CD4-positive, CD25-positive, alpha-beta regulatory T cell (primary cell): Measurements from ENCODE around the gene ELOA. TPM values are rescaled to one million over a fixed set of nuclear protein-coding genes. Genes with fewer than 3 reads are reported as not detected.
A peak's percentile ranks its signal among the peaks of the same experiment; 100 is the strongest.
"Not testable (repeated sequence)": the region's sequence is repeated elsewhere in the genome, so short reads cannot be mapped to it uniquely, and the experiment has no call there.

ENCODE experiments used
- ATAC-seq, 2 donors: fragments of 150-1000 bp; cut with Tn5 transposase; one replicate each; pipeline ENCODE4 v1.10.0; 2021; ENCODE audit warnings: low read depth in 2 of 2, moderate number of reproducible peaks in 2 of 2, moderate library complexity in 1 of 2
- DNase-seq, 3 donors: peaks; one replicate each; pipeline versions ENCODE4 v3.0.0 to v3.0.0-alpha.2; 2012 to 2022; ENCODE audit warnings: mixed read lengths in 1 of 3
- H3K27ac ChIP-seq: one replicate; pipeline ENCODE4 v1.7.0; 2013; ENCODE audit warnings: mild to moderate bottlenecking, low read length; ENCODE audit not compliant: insufficient read depth, poor library complexity, severe bottlenecking
- H3K27me3 ChIP-seq: one replicate; pipeline ENCODE4 v1.7.0; 2013; ENCODE audit warnings: low read length; ENCODE audit not compliant: control insufficient read depth, insufficient read depth
- H3K36me3 ChIP-seq: one replicate; pipeline ENCODE4 v1.7.0; 2013; ENCODE audit warnings: mild to moderate bottlenecking, low read length, moderate library complexity; ENCODE audit not compliant: control insufficient read depth, insufficient read depth
- H3K4me1 ChIP-seq: 2 replicates; pipeline ENCODE4 v1.7.0; 2013; ENCODE audit warnings: mild to moderate bottlenecking, low read length; ENCODE audit not compliant: insufficient read depth, control insufficient read depth, poor library complexity, severe bottlenecking
- H3K4me3 ChIP-seq: one replicate; pipeline ENCODE4 v1.7.0; 2013; ENCODE audit warnings: low read depth, mild to moderate bottlenecking, low read length, moderate library complexity
- H3K9me3 ChIP-seq, 2 experiments: 1 replicate in 1 of 2; 2 replicates in 1 of 2; pipeline ENCODE4 v1.7.0; 2013; ENCODE audit warnings: low read length in 2 of 2, mild to moderate bottlenecking in 1 of 2, moderate library complexity in 1 of 2; ENCODE audit not compliant: control insufficient read depth in 2 of 2
- H3K27ac Mint-ChIP-seq, 3 donors: one replicate each; pipeline ENCODE4 v1.8.0; 2020 to 2022; ENCODE audit warnings: mild to moderate bottlenecking in 3 of 3, mixed read lengths in 3 of 3, moderate library complexity in 2 of 3
- H3K27me3 Mint-ChIP-seq: one replicate; pipeline ENCODE4 v1.8.0; 2022; ENCODE audit warnings: mild to moderate bottlenecking, mixed read lengths
- H3K36me3 Mint-ChIP-seq: one replicate; pipeline ENCODE4 v1.8.0; 2020; ENCODE audit warnings: mixed read lengths
- H3K4me1 Mint-ChIP-seq, 4 donors: one replicate each; pipeline ENCODE4 v1.8.0; 2020 to 2022; ENCODE audit warnings: mixed read lengths in 4 of 4, mild to moderate bottlenecking in 1 of 4
- H3K4me3 Mint-ChIP-seq, 4 donors: one replicate each; pipeline ENCODE4 v1.8.0; 2020 to 2022; ENCODE audit warnings: mild to moderate bottlenecking in 4 of 4, mixed read lengths in 4 of 4, moderate library complexity in 3 of 4
- H3K9me3 Mint-ChIP-seq, 7 donors: one replicate each; pipeline ENCODE4 v1.8.0; 2020 to 2022; ENCODE audit warnings: mixed read lengths in 7 of 7, mild to moderate bottlenecking in 3 of 7, moderate library complexity in 2 of 7
- polyA plus RNA-seq, 4 donors: library from polyadenylated mRNA; unstranded; fragments of 300-500 nt; fragmentation: Illumina TruSeq; gene quantifications; one replicate each; pipeline ENCODE4 v1.2.3, GENCODE V29; 2021
- total RNA-seq: library from RNA; stranded (reverse); gene quantifications from one replicate; pipeline ENCODE4 v1.2.3, GENCODE V29; 2022

ELOA gene
- total and polyA plus RNA-seq, 5 donors from 2014 or later: 22.6 to 42.0 (median 34.3) TPM

DNA sequence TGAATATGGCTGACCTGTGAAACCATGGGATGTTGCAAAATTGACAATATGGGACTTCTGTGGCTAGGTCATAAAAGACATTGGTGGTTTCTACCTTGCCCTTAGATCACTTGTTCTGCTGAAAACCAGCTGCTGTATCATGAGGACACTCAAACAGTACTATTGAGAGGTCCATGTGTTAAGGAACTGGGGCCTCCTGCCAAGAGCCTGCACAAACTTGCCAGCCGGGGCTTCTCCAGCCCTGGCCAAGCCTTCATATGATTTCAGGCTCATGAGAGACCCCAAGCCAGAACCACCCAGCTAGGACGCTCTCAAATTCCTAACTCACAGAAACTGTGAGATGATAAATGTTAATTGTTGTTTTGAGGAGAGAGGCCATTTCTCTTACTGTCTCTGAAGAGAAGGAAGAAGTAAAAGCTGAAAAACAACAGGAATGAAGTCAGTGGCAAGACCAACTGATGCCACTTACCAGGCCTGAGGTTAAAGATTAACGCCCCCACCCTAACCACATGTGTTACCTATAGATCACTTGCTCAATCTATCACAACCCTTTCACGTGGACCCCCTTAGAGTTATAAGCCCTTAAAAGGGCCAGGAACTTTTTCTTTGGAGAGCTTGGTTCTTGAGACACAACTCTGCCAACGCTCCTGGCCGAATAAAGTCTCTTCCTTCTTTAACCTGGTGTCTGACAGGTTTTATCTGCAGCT is 31.1 kb downstream of the ELOA start:
- Mint-ChIP-seq H3K9me3 (no peaks in the 10 kb centered on the region), H3K27ac (peak overlapping the region in 1 of 3 donors; percentile 40), H3K4me3 (peak overlapping the region in 2 of 4 donors; percentile 65 to 69), H3K27me3 (no peaks in the 10 kb centered on the region), H3K36me3 (no peaks in the 10 kb centered on the region), H3K4me1 (peaks cover 6 to 47% (median 17%) of the 10 kb centered on the region in 4 donors)
- no peaks in the 10 kb centered on the region for H3K9me3 ChIP-seq
- H3K36me3 ChIP-seq: peaks cover 4% of the 10 kb centered on the region
- H3K27ac ChIP-seq: no peak overlapping the region
- no peak overlapping the region for H3K4me3 ChIP-seq
- peaks cover 12% of the 10 kb centered on the region for H3K4me1 ChIP-seq
- no peak for DNase-seq
- no peak for ATAC-seq
- H3K27me3 ChIP-seq: no peaks in the 10 kb centered on the region

DNA sequence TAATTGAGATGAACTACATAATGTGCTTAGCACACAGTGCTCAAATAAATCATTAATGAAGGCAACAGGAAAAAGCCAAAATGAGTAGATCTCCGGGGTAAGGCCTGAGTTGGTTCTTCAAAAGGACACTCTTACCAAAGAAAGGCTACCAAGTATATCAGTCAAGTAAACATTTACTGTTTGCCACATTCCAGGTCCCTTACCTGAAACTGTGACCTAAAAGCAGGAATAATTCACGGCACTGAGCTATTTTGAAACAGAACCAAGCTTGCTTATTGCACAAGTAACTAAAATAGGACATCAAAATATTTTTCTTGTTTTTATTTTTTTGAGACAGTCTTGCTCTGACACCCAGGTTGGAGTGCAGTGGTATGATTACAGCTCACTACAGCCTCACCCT is 32.9 kb downstream of the ELOA start:
- Histone ChIP-seq H3K4me3 (no peak overlapping the region), H3K4me1 (peaks cover 15% of the 10 kb centered on the region), H3K27me3 (no peaks in the 10 kb centered on the region), H3K27ac (no peak overlapping the region), H3K36me3 (peaks cover under 1% of the 10 kb centered on the region), H3K9me3 (no peaks in the 10 kb centered on the region)
- peaks cover 17 to 59% (median 28%) of the 10 kb centered on the region in 4 donors for H3K4me1 Mint-ChIP-seq
- H3K9me3 Mint-ChIP-seq: no peaks in the 10 kb centered on the region
- H3K36me3 Mint-ChIP-seq: peaks cover 4% of the 10 kb centered on the region
- H3K27ac Mint-ChIP-seq: peak overlapping the region in 1 of 3 donors; percentile 98
- no peaks in the 10 kb centered on the region for H3K27me3 Mint-ChIP-seq
- ATAC-seq (no peak), DNase-seq (no peak)
- peak overlapping the region in 3 of 4 donors; percentile 69 to 94 (median 73) for H3K4me3 Mint-ChIP-seq

DNA sequence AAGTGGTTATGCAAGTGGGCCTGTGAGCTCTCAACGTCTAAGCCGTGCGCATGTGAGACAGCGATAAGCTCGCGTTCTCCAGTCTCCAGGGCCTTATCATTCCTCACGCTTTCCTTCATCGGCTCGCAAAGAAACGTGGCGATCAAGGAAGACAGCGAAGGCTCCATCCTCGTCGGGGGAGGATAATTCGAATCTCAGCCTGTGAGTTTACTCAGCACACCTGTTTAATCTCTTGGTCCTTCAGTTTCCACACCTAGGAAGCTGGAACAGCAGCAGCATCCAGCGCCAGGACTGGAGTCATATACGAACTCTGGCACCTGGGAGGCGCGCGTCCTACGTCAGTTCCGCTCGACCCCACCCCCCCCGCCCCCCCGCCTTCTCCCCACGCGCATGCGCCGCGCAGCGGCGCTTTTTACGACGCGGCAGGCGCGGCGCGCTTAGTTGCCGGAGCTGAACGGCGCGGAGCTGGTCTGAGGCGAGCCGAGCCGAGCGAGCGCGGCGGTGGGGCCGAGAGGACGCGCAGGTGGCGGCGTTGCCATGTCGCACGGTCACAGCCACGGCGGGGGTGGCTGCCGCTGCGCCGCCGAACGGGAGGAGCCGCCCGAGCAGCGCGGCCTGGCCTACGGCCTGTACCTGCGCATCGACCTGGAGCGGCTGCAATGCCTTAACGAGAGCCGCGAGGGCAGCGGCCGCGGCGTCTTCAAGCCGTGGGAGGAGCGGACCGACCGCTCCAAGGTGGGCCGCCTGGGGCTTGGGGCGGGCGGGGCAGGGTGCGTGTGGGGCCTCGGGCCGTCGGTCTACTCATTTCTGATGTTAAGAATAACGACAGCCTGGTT is 34.9 kb downstream of the ELOA start, which contains the start of gene PITHD1:
PITHD1 (plus strand) TSS at position 440 of the 836 bp plus-strand sequence; CDS start at position 538, 98 bp downstream.
- no peaks in the 10 kb centered on the region for H3K27me3 ChIP-seq
- Mint-ChIP-seq H3K4me1 (peaks cover 18 to 61% (median 29%) of the 10 kb centered on the region in 4 donors), H3K27me3 (no peaks in the 10 kb centered on the region), H3K4me3 (peak within 1 kb of the TSS; percentile 90 to 96 (median 94)), H3K9me3 (no peaks in the 10 kb centered on the region), H3K27ac (peak within 1 kb of the TSS; percentile 89 to 98 (median 98)), H3K36me3 (peaks cover 8% of the 10 kb centered on the region)
- H3K27ac ChIP-seq: peak within 1 kb of the TSS; percentile 84
- peak; percentile 82 to 83 for ATAC-seq
- H3K4me3 ChIP-seq: peak within 1 kb of the TSS; percentile 98
- peaks cover 15% of the 10 kb centered on the region for H3K4me1 ChIP-seq
- no peaks in the 10 kb centered on the region for H3K9me3 ChIP-seq
- peak; percentile 75 to 89 (median 83) for DNase-seq
- H3K36me3 ChIP-seq: peaks cover 8% of the 10 kb centered on the region

- peak overlapping the region; percentile 33 to 67 (median 65) for H3K27ac Mint-ChIP-seq
- peaks cover 15% of the 10 kb centered on the region for H3K4me1 ChIP-seq
- H3K4me3 Mint-ChIP-seq: peak overlapping the region; percentile 90 to 96 (median 94)
- peaks cover 20% of the 10 kb centered on the region for H3K36me3 ChIP-seq
- no peaks in the 10 kb centered on the region for H3K9me3 ChIP-seq
- peak overlapping the region; percentile 92 for H3K4me3 ChIP-seq
- no peak for ATAC-seq
- no peaks in the 10 kb centered on the region for H3K9me3 Mint-ChIP-seq
- peaks cover 18 to 53% (median 29%) of the 10 kb centered on the region in 4 donors for H3K4me1 Mint-ChIP-seq
- no peak overlapping the region for H3K27ac ChIP-seq
- H3K27me3 Mint-ChIP-seq: no peaks in the 10 kb centered on the region
- H3K27me3 ChIP-seq: no peaks in the 10 kb centered on the region
- H3K36me3 Mint-ChIP-seq: peaks cover 8% of the 10 kb centered on the region
- DNase-seq: no peak
Measured at GRCh38 chr1:23779826-23780371, 36.6 kb downstream of the ELOA start.

GRCh38 chr1:23783141-23783540 is 39.9 kb downstream of the ELOA start:
- Mint-ChIP-seq H3K36me3 (peaks cover 34% of the 10 kb centered on the region), H3K4me1 (peaks cover 18 to 35% (median 25%) of the 10 kb centered on the region in 4 donors), H3K4me3 (peak overlapping the region in 1 of 4 donors; percentile 5)
- not testable (repeated sequence) for ATAC-seq, H3K27me3 ChIP-seq, DNase-seq, H3K4me3 ChIP-seq, H3K27ac Mint-ChIP-seq, H3K9me3 Mint-ChIP-seq, H3K27ac ChIP-seq, H3K27me3 Mint-ChIP-seq, H3K9me3 ChIP-seq
- Histone ChIP-seq H3K36me3 (peaks cover 46% of the 10 kb centered on the region), H3K4me1 (peaks cover 11% of the 10 kb centered on the region)

DNA sequence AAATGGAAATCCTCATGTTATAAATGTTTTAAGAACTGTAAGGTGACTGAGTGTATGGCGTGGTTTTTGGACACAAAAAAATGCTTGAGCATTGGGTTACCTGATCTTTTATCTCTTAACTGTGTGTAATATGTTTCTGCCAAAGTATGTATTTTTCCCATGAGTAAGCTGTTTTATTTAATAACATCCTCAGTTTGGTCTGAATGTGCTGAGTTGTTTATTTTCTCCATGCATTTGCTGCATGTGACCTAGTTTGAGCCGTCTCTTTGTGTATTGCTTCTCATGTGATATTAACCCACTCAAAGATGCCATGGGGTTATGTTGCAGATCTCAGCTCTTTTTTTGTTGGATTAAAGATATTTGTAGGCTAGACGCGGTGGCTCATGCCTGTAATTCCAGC is 41.6 kb downstream of the ELOA start:
- H3K27ac Mint-ChIP-seq: no peak overlapping the region
- no peaks in the 10 kb centered on the region for H3K27me3 ChIP-seq
- no peak overlapping the region for H3K4me3 ChIP-seq
- no peaks in the 10 kb centered on the region for H3K9me3 ChIP-seq
- H3K4me3 Mint-ChIP-seq: no peak overlapping the region
- H3K36me3 ChIP-seq: peaks cover 46% of the 10 kb centered on the region
- DNase-seq (no peak), ATAC-seq (no peak)
- peaks cover 11 to 25% (median 17%) of the 10 kb centered on the region in 4 donors for H3K4me1 Mint-ChIP-seq
- H3K27ac ChIP-seq: no peak overlapping the region
- no peaks in the 10 kb centered on the region for H3K4me1 ChIP-seq
- no peaks in the 10 kb centered on the region for H3K27me3 Mint-ChIP-seq
- H3K36me3 Mint-ChIP-seq: peaks cover 34% of the 10 kb centered on the region
- no peaks in the 10 kb centered on the region for H3K9me3 Mint-ChIP-seq

GRCh38 chr1:23787701-23788100 is 44.4 kb downstream of the ELOA start:
- Mint-ChIP-seq H3K9me3 (no peaks in the 10 kb centered on the region), H3K36me3 (peaks cover 27% of the 10 kb centered on the region), H3K4me1 (peaks cover 0 to 32% (median 19%) of the 10 kb centered on the region in 4 donors), H3K27ac (peak overlapping the region in 1 of 3 donors; percentile 22), H3K27me3 (no peaks in the 10 kb centered on the region), H3K4me3 (peak overlapping the region in 1 of 4 donors; percentile 82)
- H3K27me3 ChIP-seq: no peaks in the 10 kb centered on the region
- H3K4me1 ChIP-seq: peaks cover 22% of the 10 kb centered on the region
- H3K27ac ChIP-seq: no peak overlapping the region
- no peak for ATAC-seq
- no peak for DNase-seq
- H3K4me3 ChIP-seq: no peak overlapping the region
- peaks cover 39% of the 10 kb centered on the region for H3K36me3 ChIP-seq
- H3K9me3 ChIP-seq: no peaks in the 10 kb centered on the region
